ENCODE results near the gene SPRR3.

GRCh38 chr1:153035211-153035610, 33.7 kb downstream of the SPRR3 start:
- TF ChIP-seq CTCF (IDR thresholded peaks at IDR 0.05; ENCODE audit: low read length) (no peak), EZH2 (IDR thresholded peaks at IDR 0.05; ENCODE audit: borderline replicate concordance, low read length) (no peak)

Measured in OCI-LY1 (cell line).